HepG2 (cell line): Measurements from ENCODE around the gene FAHD1. TPM values are rescaled to one million over a fixed set of nuclear protein-coding genes. Genes with fewer than 3 reads are reported as not detected.

Experiments
- CEBPG ChIP-seq: IDR thresholded peaks from 2 replicates; pipeline ENCODE4 v1.6.1; 2016
- FOSL2 ChIP-seq: sonication (generic); formaldehyde crosslinking; IDR thresholded peaks from 2 replicates; pipeline ENCODE4 v1.4.0; 2020; ENCODE audit warnings: missing genetic modification reagents
- IKZF4 ChIP-seq: sonication (generic); formaldehyde crosslinking; IDR thresholded peaks from 2 replicates; pipeline ENCODE4 v1.5.1; 2020; ENCODE audit warnings: borderline replicate concordance, mild to moderate bottlenecking, low read depth, missing genetic modification reagents; ENCODE audit errors: not compliant biosample characterization
- MED8 ChIP-seq: sonication (generic); formaldehyde crosslinking; IDR thresholded peaks from 2 replicates; pipeline ENCODE4 v1.8.1; 2023; ENCODE audit warnings: mild to moderate bottlenecking, missing genetic modification reagents; ENCODE audit not compliant: insufficient replicate concordance
- MZF1 ChIP-seq: sonication (generic); formaldehyde crosslinking; IDR thresholded peaks from 2 replicates; pipeline ENCODE4 v1.8.1; 2023; ENCODE audit warnings: mild to moderate bottlenecking, missing genetic modification reagents, borderline replicate concordance
- SATB2 ChIP-seq: sonication (generic); formaldehyde crosslinking; IDR thresholded peaks from 2 replicates; pipeline ENCODE4 v1.5.0; 2020; ENCODE audit warnings: missing genetic modification reagents
- SSRP1 ChIP-seq: IDR thresholded peaks from 2 replicates; pipeline ENCODE4 v1.6.1; 2016; ENCODE audit warnings: control low read depth
- STAG1 ChIP-seq: sonication (generic); formaldehyde crosslinking; IDR thresholded peaks from 2 replicates; pipeline ENCODE4 v1.4.0; 2020; ENCODE audit warnings: missing genetic modification reagents
- ZFX ChIP-seq: sonication (generic); formaldehyde crosslinking; IDR thresholded peaks from 2 replicates; pipeline ENCODE4 v1.4.0; 2020; ENCODE audit warnings: mild to moderate bottlenecking, low read depth, missing genetic modification reagents, moderate library complexity
- ZNF124 ChIP-seq: sonication (generic); formaldehyde crosslinking; IDR thresholded peaks from 2 replicates; pipeline ENCODE4 v1.4.0; 2020; ENCODE audit warnings: missing genetic modification reagents
- ZSCAN20 ChIP-seq: sonication (generic); formaldehyde crosslinking; IDR thresholded peaks from 2 replicates; pipeline ENCODE4 v1.4.0; 2020; ENCODE audit warnings: missing genetic modification reagents, mild to moderate bottlenecking, borderline replicate concordance
- polyA plus RNA-seq, 8 experiments: library from polyadenylated mRNA; depleted of rRNA in 3 of 8; stranded (reverse) in 7 of 8; unstranded in 1 of 8; fragments of >200 nt; fragmentation: Illumina TruSeq in 4 of 8; extraction: Trizol in 4 of 8; gene quantifications; 2 replicates each; pipeline versions ENCODE4 v1.2.1 to v1.2.3, GENCODE V29; 2011 to 2016; ENCODE audit warnings: low read depth in 4 of 8, missing spikeins in 1 of 8, mixed read lengths in 1 of 8; ENCODE audit not compliant: insufficient read depth in 1 of 8
- total RNA-seq, 5 experiments: library from RNA; depleted of rRNA; stranded (reverse); fragments of >200 nt; fragmentation: Illumina TruSeq; extraction: Trizol; gene quantifications; 2 replicates each; pipeline ENCODE4 v1.2.3, GENCODE V29; 2016; ENCODE audit warnings: low read depth in 1 of 5
- TF ChIP-seq, protein P1 (sequence below): sonication (generic); formaldehyde crosslinking; IDR thresholded peaks from 2 replicates; pipeline ENCODE4 v1.5.0; 2020; ENCODE audit warnings: mild to moderate bottlenecking, missing genetic modification reagents, borderline replicate concordance
- TF ChIP-seq, protein P2 (sequence below): sonication (generic); formaldehyde crosslinking; IDR thresholded peaks from 2 replicates; pipeline ENCODE4 v1.5.0; 2020; ENCODE audit warnings: missing genetic modification reagents
- TF ChIP-seq, protein P3 (sequence below): IDR thresholded peaks from 2 replicates; pipeline ENCODE4 v1.4.0; 2020; ENCODE audit warnings: mild to moderate bottlenecking, missing genetic modification reagents
- TF ChIP-seq, protein P4 (sequence below): sonication (generic); formaldehyde crosslinking; IDR thresholded peaks from 2 replicates; pipeline ENCODE4 v1.4.0; 2020; ENCODE audit warnings: missing genetic modification reagents
- TF ChIP-seq, protein P5 (sequence below): fragments of 450-650 bp; IDR thresholded peaks from 2 replicates; pipeline ENCODE4 v1.6.1; 2016

Gene FAHD1
- total and polyA plus RNA-seq, 2 of the 13 experiments (the other 11 are each of a cell fraction or from before 2014, with no cell fraction given), result 39.0 to 45.3 TPM

DNA sequence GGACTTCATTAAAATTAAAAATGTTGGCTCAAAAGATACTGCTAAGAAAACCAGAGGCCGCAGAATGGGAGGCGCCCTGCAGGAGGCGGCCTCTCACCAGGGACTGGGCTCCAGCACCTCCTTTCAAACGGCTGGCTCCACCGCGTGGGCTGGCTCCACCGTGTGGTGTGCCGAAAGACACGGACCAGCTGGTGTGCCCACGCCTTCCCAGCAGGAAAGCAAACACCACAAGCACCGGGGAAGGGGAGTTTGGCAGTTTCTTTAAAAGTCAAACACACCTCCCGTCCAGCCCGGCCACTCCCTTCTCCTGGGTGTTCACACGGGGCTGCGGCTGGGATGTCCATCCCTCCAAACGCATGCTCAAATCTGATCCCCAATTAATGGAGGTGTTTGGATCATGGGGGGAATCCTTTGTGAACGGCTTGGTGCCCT, 14.3 kb upstream of the FAHD1 start (continued):
- TF ChIP-seq, protein P1, sequence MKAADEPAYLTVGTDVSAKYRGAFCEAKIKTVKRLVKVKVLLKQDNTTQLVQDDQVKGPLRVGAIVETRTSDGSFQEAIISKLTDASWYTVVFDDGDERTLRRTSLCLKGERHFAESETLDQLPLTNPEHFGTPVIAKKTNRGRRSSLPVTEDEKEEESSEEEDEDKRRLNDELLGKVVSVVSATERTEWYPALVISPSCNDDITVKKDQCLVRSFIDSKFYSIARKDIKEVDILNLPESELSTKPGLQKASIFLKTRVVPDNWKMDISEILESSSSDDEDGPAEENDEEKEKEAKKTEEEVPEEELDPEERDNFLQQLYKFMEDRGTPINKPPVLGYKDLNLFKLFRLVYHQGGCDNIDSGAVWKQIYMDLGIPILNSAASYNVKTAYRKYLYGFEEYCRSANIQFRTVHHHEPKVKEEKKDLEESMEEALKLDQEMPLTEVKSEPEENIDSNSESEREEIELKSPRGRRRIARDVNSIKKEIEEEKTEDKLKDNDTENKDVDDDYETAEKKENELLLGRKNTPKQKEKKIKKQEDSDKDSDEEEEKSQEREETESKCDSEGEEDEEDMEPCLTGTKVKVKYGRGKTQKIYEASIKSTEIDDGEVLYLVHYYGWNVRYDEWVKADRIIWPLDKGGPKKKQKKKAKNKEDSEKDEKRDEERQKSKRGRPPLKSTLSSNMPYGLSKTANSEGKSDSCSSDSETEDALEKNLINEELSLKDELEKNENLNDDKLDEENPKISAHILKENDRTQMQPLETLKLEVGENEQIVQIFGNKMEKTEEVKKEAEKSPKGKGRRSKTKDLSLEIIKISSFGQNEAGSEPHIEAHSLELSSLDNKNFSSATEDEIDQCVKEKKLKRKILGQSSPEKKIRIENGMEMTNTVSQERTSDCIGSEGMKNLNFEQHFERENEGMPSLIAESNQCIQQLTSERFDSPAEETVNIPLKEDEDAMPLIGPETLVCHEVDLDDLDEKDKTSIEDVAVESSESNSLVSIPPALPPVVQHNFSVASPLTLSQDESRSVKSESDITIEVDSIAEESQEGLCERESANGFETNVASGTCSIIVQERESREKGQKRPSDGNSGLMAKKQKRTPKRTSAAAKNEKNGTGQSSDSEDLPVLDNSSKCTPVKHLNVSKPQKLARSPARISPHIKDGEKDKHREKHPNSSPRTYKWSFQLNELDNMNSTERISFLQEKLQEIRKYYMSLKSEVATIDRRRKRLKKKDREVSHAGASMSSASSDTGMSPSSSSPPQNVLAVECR (CRISPR knock-in tag), result peak; percentile 41; the same call in 1 of the 2 replicates
- peak; percentile 39; the same call in 1 of the 2 replicates for TF ChIP-seq ZFX (CRISPR knock-in tag)
- TF ChIP-seq SSRP1 (CRISPR knock-in tag), result no peak
- peak; percentile 22; the same call in 1 of the 2 replicates for TF ChIP-seq FOSL2 (CRISPR knock-in tag)
- TF ChIP-seq, protein P2, sequence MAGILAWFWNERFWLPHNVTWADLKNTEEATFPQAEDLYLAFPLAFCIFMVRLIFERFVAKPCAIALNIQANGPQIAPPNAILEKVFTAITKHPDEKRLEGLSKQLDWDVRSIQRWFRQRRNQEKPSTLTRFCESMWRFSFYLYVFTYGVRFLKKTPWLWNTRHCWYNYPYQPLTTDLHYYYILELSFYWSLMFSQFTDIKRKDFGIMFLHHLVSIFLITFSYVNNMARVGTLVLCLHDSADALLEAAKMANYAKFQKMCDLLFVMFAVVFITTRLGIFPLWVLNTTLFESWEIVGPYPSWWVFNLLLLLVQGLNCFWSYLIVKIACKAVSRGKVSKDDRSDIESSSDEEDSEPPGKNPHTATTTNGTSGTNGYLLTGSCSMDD (CRISPR knock-in tag), result no peak
- TF ChIP-seq CEBPG (CRISPR knock-in tag), result 0 out of 2 replicates have a peak, but pooled peaks have one; percentile 19
- TF ChIP-seq MZF1 (CRISPR knock-in tag), result no peak
- TF ChIP-seq IKZF4, result no peak
- 0 out of 2 replicates have a peak, but pooled peaks have one; percentile 33 for TF ChIP-seq ZSCAN20 (CRISPR knock-in tag)
- TF ChIP-seq, protein P3, sequence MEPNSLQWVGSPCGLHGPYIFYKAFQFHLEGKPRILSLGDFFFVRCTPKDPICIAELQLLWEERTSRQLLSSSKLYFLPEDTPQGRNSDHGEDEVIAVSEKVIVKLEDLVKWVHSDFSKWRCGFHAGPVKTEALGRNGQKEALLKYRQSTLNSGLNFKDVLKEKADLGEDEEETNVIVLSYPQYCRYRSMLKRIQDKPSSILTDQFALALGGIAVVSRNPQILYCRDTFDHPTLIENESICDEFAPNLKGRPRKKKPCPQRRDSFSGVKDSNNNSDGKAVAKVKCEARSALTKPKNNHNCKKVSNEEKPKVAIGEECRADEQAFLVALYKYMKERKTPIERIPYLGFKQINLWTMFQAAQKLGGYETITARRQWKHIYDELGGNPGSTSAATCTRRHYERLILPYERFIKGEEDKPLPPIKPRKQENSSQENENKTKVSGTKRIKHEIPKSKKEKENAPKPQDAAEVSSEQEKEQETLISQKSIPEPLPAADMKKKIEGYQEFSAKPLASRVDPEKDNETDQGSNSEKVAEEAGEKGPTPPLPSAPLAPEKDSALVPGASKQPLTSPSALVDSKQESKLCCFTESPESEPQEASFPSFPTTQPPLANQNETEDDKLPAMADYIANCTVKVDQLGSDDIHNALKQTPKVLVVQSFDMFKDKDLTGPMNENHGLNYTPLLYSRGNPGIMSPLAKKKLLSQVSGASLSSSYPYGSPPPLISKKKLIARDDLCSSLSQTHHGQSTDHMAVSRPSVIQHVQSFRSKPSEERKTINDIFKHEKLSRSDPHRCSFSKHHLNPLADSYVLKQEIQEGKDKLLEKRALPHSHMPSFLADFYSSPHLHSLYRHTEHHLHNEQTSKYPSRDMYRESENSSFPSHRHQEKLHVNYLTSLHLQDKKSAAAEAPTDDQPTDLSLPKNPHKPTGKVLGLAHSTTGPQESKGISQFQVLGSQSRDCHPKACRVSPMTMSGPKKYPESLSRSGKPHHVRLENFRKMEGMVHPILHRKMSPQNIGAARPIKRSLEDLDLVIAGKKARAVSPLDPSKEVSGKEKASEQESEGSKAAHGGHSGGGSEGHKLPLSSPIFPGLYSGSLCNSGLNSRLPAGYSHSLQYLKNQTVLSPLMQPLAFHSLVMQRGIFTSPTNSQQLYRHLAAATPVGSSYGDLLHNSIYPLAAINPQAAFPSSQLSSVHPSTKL, result peak; percentile 39; the same call in 1 of the 2 replicates
- TF ChIP-seq, protein P4, sequence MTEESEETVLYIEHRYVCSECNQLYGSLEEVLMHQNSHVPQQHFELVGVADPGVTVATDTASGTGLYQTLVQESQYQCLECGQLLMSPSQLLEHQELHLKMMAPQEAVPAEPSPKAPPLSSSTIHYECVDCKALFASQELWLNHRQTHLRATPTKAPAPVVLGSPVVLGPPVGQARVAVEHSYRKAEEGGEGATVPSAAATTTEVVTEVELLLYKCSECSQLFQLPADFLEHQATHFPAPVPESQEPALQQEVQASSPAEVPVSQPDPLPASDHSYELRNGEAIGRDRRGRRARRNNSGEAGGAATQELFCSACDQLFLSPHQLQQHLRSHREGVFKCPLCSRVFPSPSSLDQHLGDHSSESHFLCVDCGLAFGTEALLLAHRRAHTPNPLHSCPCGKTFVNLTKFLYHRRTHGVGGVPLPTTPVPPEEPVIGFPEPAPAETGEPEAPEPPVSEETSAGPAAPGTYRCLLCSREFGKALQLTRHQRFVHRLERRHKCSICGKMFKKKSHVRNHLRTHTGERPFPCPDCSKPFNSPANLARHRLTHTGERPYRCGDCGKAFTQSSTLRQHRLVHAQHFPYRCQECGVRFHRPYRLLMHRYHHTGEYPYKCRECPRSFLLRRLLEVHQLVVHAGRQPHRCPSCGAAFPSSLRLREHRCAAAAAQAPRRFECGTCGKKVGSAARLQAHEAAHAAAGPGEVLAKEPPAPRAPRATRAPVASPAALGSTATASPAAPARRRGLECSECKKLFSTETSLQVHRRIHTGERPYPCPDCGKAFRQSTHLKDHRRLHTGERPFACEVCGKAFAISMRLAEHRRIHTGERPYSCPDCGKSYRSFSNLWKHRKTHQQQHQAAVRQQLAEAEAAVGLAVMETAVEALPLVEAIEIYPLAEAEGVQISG, result peak; percentile 50; the same call in 1 of the 2 replicates
- no peak for TF ChIP-seq SATB2 (CRISPR knock-in tag)
- TF ChIP-seq STAG1, result peak; percentile 88
- no peak for TF ChIP-seq MED8 (CRISPR knock-in tag)
- peak; percentile 53; the same call in 1 of the 2 replicates for TF ChIP-seq ZNF124
- TF ChIP-seq, protein P5, sequence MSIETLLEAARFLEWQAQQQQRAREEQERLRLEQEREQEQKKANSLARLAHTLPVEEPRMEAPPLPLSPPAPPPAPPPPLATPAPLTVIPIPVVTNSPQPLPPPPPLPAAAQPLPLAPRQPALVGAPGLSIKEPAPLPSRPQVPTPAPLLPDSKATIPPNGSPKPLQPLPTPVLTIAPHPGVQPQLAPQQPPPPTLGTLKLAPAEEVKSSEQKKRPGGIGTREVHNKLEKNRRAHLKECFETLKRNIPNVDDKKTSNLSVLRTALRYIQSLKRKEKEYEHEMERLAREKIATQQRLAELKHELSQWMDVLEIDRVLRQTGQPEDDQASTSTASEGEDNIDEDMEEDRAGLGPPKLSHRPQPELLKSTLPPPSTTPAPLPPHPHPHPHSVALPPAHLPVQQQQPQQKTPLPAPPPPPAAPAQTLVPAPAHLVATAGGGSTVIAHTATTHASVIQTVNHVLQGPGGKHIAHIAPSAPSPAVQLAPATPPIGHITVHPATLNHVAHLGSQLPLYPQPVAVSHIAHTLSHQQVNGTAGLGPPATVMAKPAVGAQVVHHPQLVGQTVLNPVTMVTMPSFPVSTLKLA, result 0 out of 2 replicates have a peak, but pooled peaks have one; percentile 15
